MV-4-11 (cell line): ENCODE data around the gene HMGA1.

Source experiments
- DNase-seq: peaks from one replicate; lab custom pipeline; 2025; lab: John Stamatoyannopoulos, UW

The HMGA1 gene

DNA sequence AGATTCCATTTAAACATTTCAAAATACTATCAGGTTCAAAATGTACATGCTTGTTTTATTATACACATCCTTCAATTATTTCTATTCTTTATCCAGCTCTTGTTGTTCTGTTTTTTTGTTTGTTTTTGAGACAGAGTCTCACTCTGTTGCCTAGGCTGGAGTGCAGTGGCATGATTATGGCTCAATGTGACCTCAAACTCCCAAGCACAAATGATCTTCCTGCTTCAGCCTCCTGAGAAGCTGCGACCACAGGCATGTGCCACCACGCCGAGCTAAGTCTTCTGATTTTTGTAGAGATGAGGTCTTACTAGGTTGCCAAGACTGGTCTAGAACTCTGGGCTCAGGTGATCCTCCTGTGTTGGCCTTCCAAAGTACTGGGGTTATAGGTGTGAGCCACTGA, 56.3 kb downstream of the HMGA1 start:
- DNase-seq: no peak

- no peak for DNase-seq
Measured at GRCh38 chr6:34295721-34296120, 59.0 kb downstream of the HMGA1 start.
